Inflammatory macrophage treated with lipopolysaccharide for 1 hour (primary cell): ENCODE results near the gene CBX3.
"Not testable (repeated sequence)": the region's sequence is repeated elsewhere in the genome, so short reads cannot be mapped to it uniquely, and the experiment has no call there.

Experiments used
- DNase-seq, 2 donors: peaks; one replicate each; pipeline ENCODE4 v3.0.0-alpha.2; 2020 to 2022

Gene CBX3

GRCh38 chr7:26188957-26189541 lies 12.5 kb upstream of the CBX3 start:
- DNase-seq = no peak

- no peak for DNase-seq
Measured at GRCh38 chr7:26189697-26190096, 11.8 kb upstream of the CBX3 start.

- DNase-seq = no peak
Measured at GRCh38 chr7:26190417-26190869, 11.1 kb upstream of the CBX3 start.

- DNase-seq = no peak
Measured at GRCh38 chr7:26191233-26191973, 10.1 kb upstream of the CBX3 start.

GRCh38 chr7:26191974-26192479 lies 9.5 kb upstream of the CBX3 start:
- no peak for DNase-seq

GRCh38 chr7:26192485-26193087 lies 9.0 kb upstream of the CBX3 start:
- no peak for DNase-seq

- DNase-seq = no peak
Measured at GRCh38 chr7:26193432-26194207, 7.9 kb upstream of the CBX3 start.

- not testable (repeated sequence) for DNase-seq
Measured at GRCh38 chr7:26194764-26195163, 6.8 kb upstream of the CBX3 start.

- no peak for DNase-seq
Measured at GRCh38 chr7:26195182-26195581, 6.4 kb upstream of the CBX3 start.

- peak in 1 of 2 donors; percentile 46 for DNase-seq
Measured at GRCh38 chr7:26195867-26196657, 5.5 kb upstream of the CBX3 start.

GRCh38 chr7:26197153-26198115 lies 4.1 kb upstream of the CBX3 start:
- DNase-seq = peak; percentile 79 to 86

- DNase-seq = peak; percentile 37 to 82
Measured at GRCh38 chr7:26198133-26198780, 3.3 kb upstream of the CBX3 start.

- no peak for DNase-seq
Measured at GRCh38 chr7:26198781-26199169, 2.8 kb upstream of the CBX3 start.

- DNase-seq = peak; percentile 47 to 67
Measured at GRCh38 chr7:26199301-26200037, 2.1 kb upstream of the CBX3 start.

- DNase-seq = peak; percentile 55 to 71
Measured at GRCh38 chr7:26200038-26200443, 1.5 kb upstream of the CBX3 start.

GRCh38 chr7:26200444-26201246 lies 900 bp upstream of the CBX3 start, which contains the start of gene HNRNPA2B1:
HNRNPA2B1 (minus strand) TSS chr7:26200746; CDS start chr7:26200577, 169 bp downstream.
- DNase-seq = peak; percentile 95 to 100

- DNase-seq = no peak
Measured at GRCh38 chr7:26202019-26202990, 760 bp downstream of the CBX3 start.
